GM21423 (cell line): ENCODE results near the gene CDKN2C.
"Not testable (repeated sequence)": the region's sequence is repeated elsewhere in the genome, so short reads cannot be mapped to it uniquely, and the experiment has no call there.

ENCODE experiments used
- ATAC-seq: cut with Tn5 transposase; IDR thresholded peaks from one replicate; pipeline ENCODE4 v1.9.1; 2021; ENCODE audit warnings: mild to moderate bottlenecking, moderate library complexity; ENCODE audit not compliant: unreplicated experiment

The CDKN2C gene

GRCh38 chr1:50969611-50970508 is at the start of gene CDKN2C:
TSS of gene CDKN2C (plus strand) at chr1:50970245. CDS start at chr1:50970369, 124 bp downstream.
- ATAC-seq, result peak; percentile 30

GRCh38 chr1:50920409-50920808 is 49.6 kb upstream of the CDKN2C start:
- ATAC-seq, result no peak

GRCh38 chr1:50921029-50921428 is 49.0 kb upstream of the CDKN2C start:
- no peak for ATAC-seq

- ATAC-seq, result no peak
Measured at GRCh38 chr1:50923564-50923963, 46.5 kb upstream of the CDKN2C start.

GRCh38 chr1:50929376-50929958 is 40.6 kb upstream of the CDKN2C start:
- ATAC-seq, result no peak

GRCh38 chr1:50930193-50930592 is 39.9 kb upstream of the CDKN2C start:
- ATAC-seq, result peak; percentile 85

- no peak for ATAC-seq
Measured at GRCh38 chr1:50930965-50931737, 38.9 kb upstream of the CDKN2C start.

GRCh38 chr1:50932043-50932442 is 38.0 kb upstream of the CDKN2C start:
- not testable (repeated sequence) for ATAC-seq

GRCh38 chr1:50933770-50934169 is 36.3 kb upstream of the CDKN2C start:
- ATAC-seq, result not testable (repeated sequence)

GRCh38 chr1:50934838-50935237 is 35.2 kb upstream of the CDKN2C start:
- ATAC-seq, result no peak

GRCh38 chr1:50935276-50935675 is 34.8 kb upstream of the CDKN2C start:
- ATAC-seq, result not testable (repeated sequence)

- no peak for ATAC-seq
Measured at GRCh38 chr1:50936321-50936720, 33.7 kb upstream of the CDKN2C start.

- ATAC-seq, result no peak
Measured at GRCh38 chr1:50940291-50940690, 29.8 kb upstream of the CDKN2C start.

- no peak for ATAC-seq
Measured at GRCh38 chr1:50942334-50942733, 27.7 kb upstream of the CDKN2C start.

GRCh38 chr1:50949286-50949982 is 20.6 kb upstream of the CDKN2C start:
- ATAC-seq, result no peak

GRCh38 chr1:50950396-50950795 is 19.6 kb upstream of the CDKN2C start:
- ATAC-seq, result no peak

- ATAC-seq, result not testable (repeated sequence)
Measured at GRCh38 chr1:50952566-50952965, 17.5 kb upstream of the CDKN2C start.

GRCh38 chr1:50955116-50955515 is 14.9 kb upstream of the CDKN2C start:
- no peak for ATAC-seq

GRCh38 chr1:50959303-50959912 is 10.6 kb upstream of the CDKN2C start:
- ATAC-seq, result no peak
